Uterus (tissue), 2 donors: Measurements from ENCODE around the gene CLN5.

Experiments
- POLR2A ChIP-seq, 2 donors: fragments of 450-650 bp; IDR thresholded peaks; one replicate each; pipeline ENCODE4 v1.6.1; 2016; ENCODE audit warnings: antibody characterized with exemption in 2 of 2, mild to moderate bottlenecking in 1 of 2, moderate library complexity in 1 of 2
- TF ChIP-seq, protein P1 (sequence below), 4 experiments: fragments of 200-600 bp in 2 of 4; fragments of 450-650 bp in 2 of 4; sonication (generic) in 2 of 4; IDR thresholded peaks; one replicate each; pipeline ENCODE4 v1.5.1; 2016 to 2019; ENCODE audit warnings: antibody characterized with exemption in 4 of 4, mild to moderate bottlenecking in 2 of 4, moderate library complexity in 1 of 4

DNA sequence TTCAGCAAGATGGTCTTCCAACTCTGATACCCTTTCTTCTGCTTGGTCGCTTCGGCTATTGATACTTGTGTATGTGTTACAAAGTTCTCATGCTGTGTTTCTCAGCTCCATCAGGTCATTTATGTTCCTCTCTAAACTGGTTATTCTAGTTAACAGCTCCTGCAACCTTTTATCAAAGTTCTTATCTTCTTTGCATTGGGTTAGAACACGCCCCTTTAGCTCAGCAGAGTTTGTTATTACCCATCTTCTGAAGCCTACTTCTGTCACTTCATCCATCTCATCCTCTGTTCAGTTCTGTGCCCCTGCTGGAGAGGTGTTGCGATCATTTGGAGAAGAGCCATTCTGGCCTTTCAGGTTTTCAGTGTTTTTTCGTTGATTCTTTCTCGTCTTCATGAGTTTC is 24.9 kb upstream of the CLN5 start:
- TF ChIP-seq POLR2A (IDR thresholded peaks at IDR 0.05), result no peak
- TF ChIP-seq, protein P1, sequence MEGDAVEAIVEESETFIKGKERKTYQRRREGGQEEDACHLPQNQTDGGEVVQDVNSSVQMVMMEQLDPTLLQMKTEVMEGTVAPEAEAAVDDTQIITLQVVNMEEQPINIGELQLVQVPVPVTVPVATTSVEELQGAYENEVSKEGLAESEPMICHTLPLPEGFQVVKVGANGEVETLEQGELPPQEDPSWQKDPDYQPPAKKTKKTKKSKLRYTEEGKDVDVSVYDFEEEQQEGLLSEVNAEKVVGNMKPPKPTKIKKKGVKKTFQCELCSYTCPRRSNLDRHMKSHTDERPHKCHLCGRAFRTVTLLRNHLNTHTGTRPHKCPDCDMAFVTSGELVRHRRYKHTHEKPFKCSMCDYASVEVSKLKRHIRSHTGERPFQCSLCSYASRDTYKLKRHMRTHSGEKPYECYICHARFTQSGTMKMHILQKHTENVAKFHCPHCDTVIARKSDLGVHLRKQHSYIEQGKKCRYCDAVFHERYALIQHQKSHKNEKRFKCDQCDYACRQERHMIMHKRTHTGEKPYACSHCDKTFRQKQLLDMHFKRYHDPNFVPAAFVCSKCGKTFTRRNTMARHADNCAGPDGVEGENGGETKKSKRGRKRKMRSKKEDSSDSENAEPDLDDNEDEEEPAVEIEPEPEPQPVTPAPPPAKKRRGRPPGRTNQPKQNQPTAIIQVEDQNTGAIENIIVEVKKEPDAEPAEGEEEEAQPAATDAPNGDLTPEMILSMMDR (IDR thresholded peaks at IDR 0.05), result no peak
